H7 (cell line): ENCODE measurements around the gene CEP170B. TPM values are rescaled to one million over a fixed set of nuclear protein-coding genes. Genes with fewer than 3 reads are reported as not detected.
"Not testable (repeated sequence)": the region's sequence is repeated elsewhere in the genome, so short reads cannot be mapped to it uniquely, and the experiment has no call there.

ENCODE experiments used
- DNase-seq: peaks from one replicate; pipeline ENCODE4 v3.0.0; 2012
- H3K27me3 ChIP-seq: 2 replicates; pipeline ENCODE4 v1.6.0; 2011; ENCODE audit warnings: mild to moderate bottlenecking, low read length; ENCODE audit not compliant: control insufficient read depth, insufficient read depth
- H3K36me3 ChIP-seq: replicated peaks from 2 replicates; pipeline ENCODE4 v1.5.1; 2011; ENCODE audit warnings: low read length; ENCODE audit not compliant: control insufficient read depth, insufficient read depth
- H3K4me3 ChIP-seq: 2 replicates; pipeline ENCODE4 v1.5.1; 2011; ENCODE audit warnings: low read depth, mild to moderate bottlenecking, control low read depth, low read length, moderate library complexity; ENCODE audit not compliant: insufficient read depth
- total RNA-seq: library from RNA; depleted of rRNA; stranded (reverse); fragments of >200 nt; shearing (Covaris generic); gene quantifications from 2 replicates; pipeline ENCODE4 v1.2.3, GENCODE V29; 2014

The CEP170B gene
- total RNA-seq, 1 experiment from 2014 or later = 20.8 TPM

- Histone ChIP-seq H3K36me3 (no peaks in the 10 kb centered on the region), H3K4me3 (no peak overlapping the region), H3K27me3 (peaks cover 6% of the 10 kb centered on the region)
- DNase-seq = peak; percentile 75
These were observed 7.9 kb upstream of the CEP170B start for GRCh38 chr14:104856869-104857860.

- not testable (repeated sequence) for H3K36me3 ChIP-seq, H3K27me3 ChIP-seq, DNase-seq, H3K4me3 ChIP-seq
These were observed 7.1 kb upstream of the CEP170B start for GRCh38 chr14:104857931-104858330.

- Histone ChIP-seq H3K36me3 (peaks cover 4% of the 10 kb centered on the region), H3K4me3 (no peak overlapping the region), H3K27me3 (peaks cover 5% of the 10 kb centered on the region; the same call in 1 of the 2 replicates)
- DNase-seq = no peak
These were observed 6.1 kb upstream of the CEP170B start for GRCh38 chr14:104858811-104859426.

GRCh38 chr14:104859900-104860299, 5.2 kb upstream of the CEP170B start:
- no peak for DNase-seq
- H3K4me3 ChIP-seq = no peak overlapping the region
- H3K36me3 ChIP-seq = peaks cover 4% of the 10 kb centered on the region
- peaks cover 11% of the 10 kb centered on the region; the same call in 1 of the 2 replicates for H3K27me3 ChIP-seq

- H3K4me3 ChIP-seq = no peak overlapping the region
- peaks cover 4% of the 10 kb centered on the region for H3K36me3 ChIP-seq
- DNase-seq = no peak
- H3K27me3 ChIP-seq = peaks cover 11% of the 10 kb centered on the region; the same call in 1 of the 2 replicates
These were observed 4.7 kb upstream of the CEP170B start for GRCh38 chr14:104860414-104860813.

- peak overlapping the region; percentile 83; the same call in 1 of the 2 replicates for H3K4me3 ChIP-seq
- DNase-seq = peak; percentile 54
These were observed 1.8 kb upstream of the CEP170B start for GRCh38 chr14:104863131-104863862.

GRCh38 chr14:104863923-104864266, 1.2 kb upstream of the CEP170B start:
- peak overlapping the region; percentile 83 for H3K4me3 ChIP-seq
- H3K36me3 ChIP-seq = peaks cover 4% of the 10 kb centered on the region
- peaks cover 11% of the 10 kb centered on the region; the same call in 1 of the 2 replicates for H3K27me3 ChIP-seq
- DNase-seq = no peak

More at GRCh38 chr14:104863131-104863862, 1.8 kb upstream of the CEP170B start:
- Histone ChIP-seq H3K36me3 (peaks cover 4% of the 10 kb centered on the region), H3K27me3 (peaks cover 11% of the 10 kb centered on the region; the same call in 1 of the 2 replicates)

GRCh38 chr14:104864267-104865080, 594 bp upstream of the CEP170B start:
- Histone ChIP-seq H3K4me3 (peak overlapping the region; percentile 83), H3K27me3 (peaks cover 11% of the 10 kb centered on the region; the same call in 1 of the 2 replicates)
- peak; percentile 96 for DNase-seq

GRCh38 chr14:104865631-104866441, 768 bp downstream of the CEP170B start:
- H3K36me3 ChIP-seq = peaks cover 4% of the 10 kb centered on the region
- H3K27me3 ChIP-seq = peaks cover 11% of the 10 kb centered on the region; the same call in 1 of the 2 replicates
- H3K4me3 ChIP-seq = peak overlapping the region; percentile 60
- DNase-seq = peak; percentile 93

More at GRCh38 chr14:104864267-104865080, 594 bp upstream of the CEP170B start:
- peaks cover 4% of the 10 kb centered on the region for H3K36me3 ChIP-seq

- no peak for DNase-seq
- peaks cover 4% of the 10 kb centered on the region for H3K36me3 ChIP-seq
- H3K4me3 ChIP-seq = peak overlapping the region; percentile 60
- H3K27me3 ChIP-seq = peaks cover 11% of the 10 kb centered on the region; the same call in 1 of the 2 replicates
These were observed 1.6 kb downstream of the CEP170B start for GRCh38 chr14:104866451-104867370.

- H3K4me3 ChIP-seq = no peak overlapping the region
- peaks cover 4% of the 10 kb centered on the region for H3K36me3 ChIP-seq
- peak; percentile 18 for DNase-seq
- H3K27me3 ChIP-seq = peaks cover 11% of the 10 kb centered on the region; the same call in 1 of the 2 replicates
These were observed 2.4 kb downstream of the CEP170B start for GRCh38 chr14:104867371-104868059.
